Liver (tissue), 9 donors: Measurements from ENCODE around the gene CFL1. TPM values are rescaled to one million over a fixed set of nuclear protein-coding genes. Genes with fewer than 3 reads are reported as not detected.

Experiments
- DNase-seq: peaks from one replicate; pipeline ENCODE4 v3.0.0-alpha.2; 2017; ENCODE audit warnings: low spot score
- H3K27ac ChIP-seq, 2 donors: one replicate each; pipeline ENCODE4 v1.7.0; 2013; ENCODE audit warnings: inconsistent platforms in 2 of 2, low read length in 2 of 2, control low read depth in 1 of 2, low read depth in 1 of 2, mild to moderate bottlenecking in 1 of 2
- H3K27me3 ChIP-seq, 4 donors: one replicate each; pipeline versions ENCODE4 v1.6.1 to v1.7.0; 2013; ENCODE audit warnings: low read length in 3 of 4, inconsistent platforms in 1 of 4, mild to moderate bottlenecking in 1 of 4, moderate library complexity in 1 of 4; ENCODE audit not compliant: control insufficient read depth in 4 of 4, insufficient read depth in 4 of 4
- H3K36me3 ChIP-seq, 4 donors: one replicate each; pipeline versions ENCODE4 v1.6.1 to v1.7.0; 2013; ENCODE audit warnings: low read length in 3 of 4, mild to moderate bottlenecking in 3 of 4, low read depth in 1 of 4, moderate library complexity in 1 of 4; ENCODE audit not compliant: control insufficient read depth in 4 of 4, insufficient read depth in 3 of 4
- H3K4me1 ChIP-seq, 4 donors: one replicate each; pipeline versions ENCODE4 v1.6.1 to v1.7.0; 2013; ENCODE audit warnings: low read length in 3 of 4, mild to moderate bottlenecking in 3 of 4, moderate library complexity in 1 of 4; ENCODE audit not compliant: control insufficient read depth in 4 of 4, insufficient read depth in 4 of 4
- H3K4me3 ChIP-seq, 3 donors: one replicate each; pipeline versions ENCODE4 v1.6.1 to v1.7.0; 2013; ENCODE audit warnings: low read length in 3 of 3, control low read depth in 1 of 3, low read depth in 1 of 3, mild to moderate bottlenecking in 1 of 3
- H3K9ac ChIP-seq, 2 donors: one replicate each; pipeline ENCODE4 v1.7.0; 2013; ENCODE audit warnings: low read length in 2 of 2, mild to moderate bottlenecking in 2 of 2, moderate library complexity in 2 of 2, control low read depth in 1 of 2, low read depth in 1 of 2
- H3K9me3 ChIP-seq, 4 donors: one replicate each; pipeline versions ENCODE4 v1.6.1 to v1.7.0; 2013; ENCODE audit warnings: low read length in 3 of 4; ENCODE audit not compliant: control insufficient read depth in 4 of 4
- FOXA2 ChIP-seq: IDR thresholded peaks from 2 replicates; pipeline ENCODE4 v1.6.1; 2016; ENCODE audit warnings: antibody characterized with exemption
- GABPA ChIP-seq, 2 donors: IDR thresholded peaks in 1 of 2; conservative IDR thresholded peaks in 1 of 2; 2 replicates each; pipeline ENCODE4 v1.6.1; 2016; ENCODE audit warnings: antibody characterized with exemption in 2 of 2, mild to moderate bottlenecking in 1 of 2, moderate library complexity in 1 of 2
- JUND ChIP-seq, 2 donors: IDR thresholded peaks; 2 replicates each; pipeline ENCODE4 v1.6.1; 2016; ENCODE audit warnings: antibody characterized with exemption in 2 of 2
- NR2F2 ChIP-seq: IDR thresholded peaks from 2 replicates; pipeline ENCODE4 v1.6.1; 2016; ENCODE audit warnings: antibody characterized with exemption
- RAD21 ChIP-seq, 2 donors: IDR thresholded peaks; 2 replicates each; pipeline ENCODE4 v1.6.1; 2016; ENCODE audit warnings: antibody characterized with exemption in 2 of 2, mild to moderate bottlenecking in 2 of 2
- RXRA ChIP-seq, 2 donors: IDR thresholded peaks; 2 replicates each; pipeline ENCODE4 v1.6.1; 2017 to 2018; ENCODE audit warnings: antibody characterized with exemption in 2 of 2, mild to moderate bottlenecking in 1 of 2
- YY1 ChIP-seq: IDR thresholded peaks from 2 replicates; pipeline ENCODE4 v1.6.1; 2016; ENCODE audit warnings: antibody characterized with exemption, mild to moderate bottlenecking
- WGBS: extraction: QIAGEN DNeasy Blood & Tissue Kit; methylation state at CpG from one replicate; pipeline ENCODE4 v1.1.7; 2013; 5-methylcytosine and 5-hydroxymethylcytosine counted together
- polyA plus RNA-seq, 2 donors: library from polyadenylated mRNA; stranded (reverse) in 1 of 2; unstranded in 1 of 2; fragments of 200-250 nt in 1 of 2; fragments of >200 nt in 1 of 2; fragmentation: Nextera tagmentation in 1 of 2; extraction: Ambion mirVana in 1 of 2; gene quantifications; one replicate each; pipeline versions ENCODE4 v1.2.1 to v1.2.3, GENCODE V29; 2013 to 2015
- total RNA-seq, 2 donors: library from RNA; depleted of rRNA; stranded (reverse); fragments of >200 nt; gene quantifications; one replicate each; pipeline ENCODE4 v1.2.3, GENCODE V29; 2014
- TF ChIP-seq, protein P1 (sequence below): IDR thresholded peaks from 2 replicates; pipeline ENCODE4 v1.6.1; 2016; ENCODE audit warnings: antibody characterized with exemption
- TF ChIP-seq, protein P2 (sequence below): IDR thresholded peaks from 2 replicates; pipeline ENCODE4 v1.6.1; 2016; ENCODE audit warnings: antibody characterized with exemption
- TF ChIP-seq, protein P3 (sequence below): IDR thresholded peaks from 2 replicates; pipeline ENCODE4 v1.6.1; 2016; ENCODE audit warnings: antibody characterized with exemption, mild to moderate bottlenecking
- TF ChIP-seq, protein P4 (sequence below): fragments of 150-350 bp; IDR thresholded peaks from 2 replicates; pipeline ENCODE4 v1.5.1; 2017; ENCODE audit warnings: improper control_type of control experiment, low read depth, low read length; ENCODE audit not compliant: missing input control
- TF ChIP-seq, protein P5 (sequence below): IDR thresholded peaks from 2 replicates; pipeline ENCODE4 v1.6.1; 2016; ENCODE audit warnings: antibody characterized with exemption
- donor health status: healthy.
- donor health status: healthy.
- donor health status: healthy.
- donor health status: healthy.
- donor health status: healthy.

The CFL1 gene
- total and polyA plus RNA-seq, 4 donors = 184 to 498 (median 282) TPM

DNA sequence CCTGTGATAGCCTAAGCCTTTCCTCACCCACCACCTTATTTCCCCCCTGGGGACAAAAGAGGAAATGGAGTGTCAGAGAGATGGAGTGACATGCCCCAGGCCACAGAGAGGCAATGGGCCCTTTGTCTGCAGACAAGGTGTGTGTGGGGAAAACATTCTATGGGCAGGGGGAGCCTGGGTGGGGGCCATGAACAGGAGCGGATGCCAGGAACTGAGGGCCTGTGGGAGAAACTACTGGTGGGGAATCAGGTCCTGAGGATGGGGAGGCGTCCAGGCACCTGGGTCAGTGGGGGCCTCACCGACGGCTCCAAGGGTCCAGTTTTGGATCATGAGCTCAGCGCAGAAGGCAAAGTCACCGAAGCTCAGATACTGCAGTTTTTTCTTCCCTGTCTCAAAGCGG lies 27.3 kb upstream of the CFL1 start:
- no peak for DNase-seq
- H3K4me3 ChIP-seq = no peak overlapping the region
- TF ChIP-seq YY1 = no peak
- TF ChIP-seq, protein P1, sequence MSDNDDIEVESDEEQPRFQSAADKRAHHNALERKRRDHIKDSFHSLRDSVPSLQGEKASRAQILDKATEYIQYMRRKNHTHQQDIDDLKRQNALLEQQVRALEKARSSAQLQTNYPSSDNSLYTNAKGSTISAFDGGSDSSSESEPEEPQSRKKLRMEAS = no peak
- TF ChIP-seq JUND (IDR thresholded peaks at IDR 0.05) = no peak
- TF ChIP-seq, protein P2, sequence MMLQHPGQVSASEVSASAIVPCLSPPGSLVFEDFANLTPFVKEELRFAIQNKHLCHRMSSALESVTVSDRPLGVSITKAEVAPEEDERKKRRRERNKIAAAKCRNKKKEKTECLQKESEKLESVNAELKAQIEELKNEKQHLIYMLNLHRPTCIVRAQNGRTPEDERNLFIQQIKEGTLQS = no peak
- no peak for TF ChIP-seq NR2F2
- TF ChIP-seq, protein P3, sequence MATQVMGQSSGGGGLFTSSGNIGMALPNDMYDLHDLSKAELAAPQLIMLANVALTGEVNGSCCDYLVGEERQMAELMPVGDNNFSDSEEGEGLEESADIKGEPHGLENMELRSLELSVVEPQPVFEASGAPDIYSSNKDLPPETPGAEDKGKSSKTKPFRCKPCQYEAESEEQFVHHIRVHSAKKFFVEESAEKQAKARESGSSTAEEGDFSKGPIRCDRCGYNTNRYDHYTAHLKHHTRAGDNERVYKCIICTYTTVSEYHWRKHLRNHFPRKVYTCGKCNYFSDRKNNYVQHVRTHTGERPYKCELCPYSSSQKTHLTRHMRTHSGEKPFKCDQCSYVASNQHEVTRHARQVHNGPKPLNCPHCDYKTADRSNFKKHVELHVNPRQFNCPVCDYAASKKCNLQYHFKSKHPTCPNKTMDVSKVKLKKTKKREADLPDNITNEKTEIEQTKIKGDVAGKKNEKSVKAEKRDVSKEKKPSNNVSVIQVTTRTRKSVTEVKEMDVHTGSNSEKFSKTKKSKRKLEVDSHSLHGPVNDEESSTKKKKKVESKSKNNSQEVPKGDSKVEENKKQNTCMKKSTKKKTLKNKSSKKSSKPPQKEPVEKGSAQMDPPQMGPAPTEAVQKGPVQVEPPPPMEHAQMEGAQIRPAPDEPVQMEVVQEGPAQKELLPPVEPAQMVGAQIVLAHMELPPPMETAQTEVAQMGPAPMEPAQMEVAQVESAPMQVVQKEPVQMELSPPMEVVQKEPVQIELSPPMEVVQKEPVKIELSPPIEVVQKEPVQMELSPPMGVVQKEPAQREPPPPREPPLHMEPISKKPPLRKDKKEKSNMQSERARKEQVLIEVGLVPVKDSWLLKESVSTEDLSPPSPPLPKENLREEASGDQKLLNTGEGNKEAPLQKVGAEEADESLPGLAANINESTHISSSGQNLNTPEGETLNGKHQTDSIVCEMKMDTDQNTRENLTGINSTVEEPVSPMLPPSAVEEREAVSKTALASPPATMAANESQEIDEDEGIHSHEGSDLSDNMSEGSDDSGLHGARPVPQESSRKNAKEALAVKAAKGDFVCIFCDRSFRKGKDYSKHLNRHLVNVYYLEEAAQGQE = no peak
- TF ChIP-seq RAD21 (IDR thresholded peaks at IDR 0.05) = no peak
- TF ChIP-seq, protein P4, sequence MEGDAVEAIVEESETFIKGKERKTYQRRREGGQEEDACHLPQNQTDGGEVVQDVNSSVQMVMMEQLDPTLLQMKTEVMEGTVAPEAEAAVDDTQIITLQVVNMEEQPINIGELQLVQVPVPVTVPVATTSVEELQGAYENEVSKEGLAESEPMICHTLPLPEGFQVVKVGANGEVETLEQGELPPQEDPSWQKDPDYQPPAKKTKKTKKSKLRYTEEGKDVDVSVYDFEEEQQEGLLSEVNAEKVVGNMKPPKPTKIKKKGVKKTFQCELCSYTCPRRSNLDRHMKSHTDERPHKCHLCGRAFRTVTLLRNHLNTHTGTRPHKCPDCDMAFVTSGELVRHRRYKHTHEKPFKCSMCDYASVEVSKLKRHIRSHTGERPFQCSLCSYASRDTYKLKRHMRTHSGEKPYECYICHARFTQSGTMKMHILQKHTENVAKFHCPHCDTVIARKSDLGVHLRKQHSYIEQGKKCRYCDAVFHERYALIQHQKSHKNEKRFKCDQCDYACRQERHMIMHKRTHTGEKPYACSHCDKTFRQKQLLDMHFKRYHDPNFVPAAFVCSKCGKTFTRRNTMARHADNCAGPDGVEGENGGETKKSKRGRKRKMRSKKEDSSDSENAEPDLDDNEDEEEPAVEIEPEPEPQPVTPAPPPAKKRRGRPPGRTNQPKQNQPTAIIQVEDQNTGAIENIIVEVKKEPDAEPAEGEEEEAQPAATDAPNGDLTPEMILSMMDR = no peak
- TF ChIP-seq, protein P5, sequence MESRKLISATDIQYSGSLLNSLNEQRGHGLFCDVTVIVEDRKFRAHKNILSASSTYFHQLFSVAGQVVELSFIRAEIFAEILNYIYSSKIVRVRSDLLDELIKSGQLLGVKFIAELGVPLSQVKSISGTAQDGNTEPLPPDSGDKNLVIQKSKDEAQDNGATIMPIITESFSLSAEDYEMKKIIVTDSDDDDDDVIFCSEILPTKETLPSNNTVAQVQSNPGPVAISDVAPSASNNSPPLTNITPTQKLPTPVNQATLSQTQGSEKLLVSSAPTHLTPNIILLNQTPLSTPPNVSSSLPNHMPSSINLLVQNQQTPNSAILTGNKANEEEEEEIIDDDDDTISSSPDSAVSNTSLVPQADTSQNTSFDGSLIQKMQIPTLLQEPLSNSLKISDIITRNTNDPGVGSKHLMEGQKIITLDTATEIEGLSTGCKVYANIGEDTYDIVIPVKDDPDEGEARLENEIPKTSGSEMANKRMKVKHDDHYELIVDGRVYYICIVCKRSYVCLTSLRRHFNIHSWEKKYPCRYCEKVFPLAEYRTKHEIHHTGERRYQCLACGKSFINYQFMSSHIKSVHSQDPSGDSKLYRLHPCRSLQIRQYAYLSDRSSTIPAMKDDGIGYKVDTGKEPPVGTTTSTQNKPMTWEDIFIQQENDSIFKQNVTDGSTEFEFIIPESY = no peak
- peaks cover 2 to 12% (median 3%) of the 10 kb centered on the region in 4 donors for H3K36me3 ChIP-seq
- H3K27ac ChIP-seq = no peak overlapping the region
- peaks cover 5 to 34% (median 23%) of the 10 kb centered on the region in 4 donors for H3K4me1 ChIP-seq
- no peaks in the 10 kb centered on the region for H3K9me3 ChIP-seq
- 95% methylated on average over 7 of the region's 7 CpGs for WGBS
- no peaks in the 10 kb centered on the region for H3K27me3 ChIP-seq
- H3K9ac ChIP-seq = no peak overlapping the region

DNA sequence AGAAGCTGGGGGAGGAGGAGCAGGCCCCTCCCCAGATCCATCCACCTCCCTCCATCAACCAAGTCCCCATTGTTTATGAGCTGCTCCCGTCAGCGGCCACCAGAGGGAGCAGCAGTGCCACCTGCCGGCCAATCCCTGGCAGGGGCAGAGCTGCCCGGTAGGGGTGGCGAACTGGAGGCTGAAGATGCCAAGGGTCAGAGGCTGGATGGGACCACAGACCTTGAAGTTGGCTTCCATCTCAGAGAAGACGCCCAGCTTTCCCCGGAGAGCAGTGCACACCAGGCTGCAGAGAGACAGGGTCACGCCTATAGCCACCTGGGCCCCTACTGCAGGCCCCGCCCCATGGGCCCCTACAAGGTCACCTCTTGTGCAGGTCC lies 26.7 kb upstream of the CFL1 start:
- no peaks in the 10 kb centered on the region for H3K9me3 ChIP-seq
- no peaks in the 10 kb centered on the region for H3K27me3 ChIP-seq
- peaks cover 5 to 31% (median 19%) of the 10 kb centered on the region in 4 donors for H3K4me1 ChIP-seq
- WGBS = 23% methylated on average over 9 of the region's 9 CpGs
- no peak overlapping the region for H3K9ac ChIP-seq
- H3K36me3 ChIP-seq = peaks cover 2 to 12% (median 3%) of the 10 kb centered on the region in 4 donors
- TF ChIP-seq, protein P5 = no peak
- TF ChIP-seq FOXA2 (no peak), YY1 (no peak), GABPA (IDR thresholded peaks at IDR 0.05 in 1 of 2, conservative IDR thresholded peaks at IDR 0.05 in 1 of 2) (peak in 1 of 2 donors; percentile 30), RXRA (IDR thresholded peaks at IDR 0.05) (peak in 1 of 2 donors; percentile 55), RAD21 (IDR thresholded peaks at IDR 0.05) (peak; percentile 92 to 96), NR2F2 (peak; percentile 68)
- TF ChIP-seq, protein P3 = no peak
- TF ChIP-seq, protein P4 = peak; percentile 97
- TF ChIP-seq, protein P1 = no peak
- no peak overlapping the region for H3K4me3 ChIP-seq
- DNase-seq = peak; percentile 82
- no peak overlapping the region for H3K27ac ChIP-seq
